ENCODE results near the gene POM121L2.

Gene POM121L2

GRCh38 chr6:27303613-27304272, 8.3 kb downstream of the POM121L2 start:
- TF ChIP-seq EP300 (IDR thresholded peaks at IDR 0.05; ENCODE audit: borderline replicate concordance): no peak
- TF ChIP-seq TAF1 (IDR thresholded peaks at IDR 0.05; ENCODE audit: low read depth): no peak
- TF ChIP-seq CEBPB (IDR thresholded peaks at IDR 0.05): no peak
- TF ChIP-seq YY1 (IDR thresholded peaks at IDR 0.05; ENCODE audit: low read depth): no peak
- TF ChIP-seq, protein P1, sequence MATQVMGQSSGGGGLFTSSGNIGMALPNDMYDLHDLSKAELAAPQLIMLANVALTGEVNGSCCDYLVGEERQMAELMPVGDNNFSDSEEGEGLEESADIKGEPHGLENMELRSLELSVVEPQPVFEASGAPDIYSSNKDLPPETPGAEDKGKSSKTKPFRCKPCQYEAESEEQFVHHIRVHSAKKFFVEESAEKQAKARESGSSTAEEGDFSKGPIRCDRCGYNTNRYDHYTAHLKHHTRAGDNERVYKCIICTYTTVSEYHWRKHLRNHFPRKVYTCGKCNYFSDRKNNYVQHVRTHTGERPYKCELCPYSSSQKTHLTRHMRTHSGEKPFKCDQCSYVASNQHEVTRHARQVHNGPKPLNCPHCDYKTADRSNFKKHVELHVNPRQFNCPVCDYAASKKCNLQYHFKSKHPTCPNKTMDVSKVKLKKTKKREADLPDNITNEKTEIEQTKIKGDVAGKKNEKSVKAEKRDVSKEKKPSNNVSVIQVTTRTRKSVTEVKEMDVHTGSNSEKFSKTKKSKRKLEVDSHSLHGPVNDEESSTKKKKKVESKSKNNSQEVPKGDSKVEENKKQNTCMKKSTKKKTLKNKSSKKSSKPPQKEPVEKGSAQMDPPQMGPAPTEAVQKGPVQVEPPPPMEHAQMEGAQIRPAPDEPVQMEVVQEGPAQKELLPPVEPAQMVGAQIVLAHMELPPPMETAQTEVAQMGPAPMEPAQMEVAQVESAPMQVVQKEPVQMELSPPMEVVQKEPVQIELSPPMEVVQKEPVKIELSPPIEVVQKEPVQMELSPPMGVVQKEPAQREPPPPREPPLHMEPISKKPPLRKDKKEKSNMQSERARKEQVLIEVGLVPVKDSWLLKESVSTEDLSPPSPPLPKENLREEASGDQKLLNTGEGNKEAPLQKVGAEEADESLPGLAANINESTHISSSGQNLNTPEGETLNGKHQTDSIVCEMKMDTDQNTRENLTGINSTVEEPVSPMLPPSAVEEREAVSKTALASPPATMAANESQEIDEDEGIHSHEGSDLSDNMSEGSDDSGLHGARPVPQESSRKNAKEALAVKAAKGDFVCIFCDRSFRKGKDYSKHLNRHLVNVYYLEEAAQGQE (IDR thresholded peaks at IDR 0.05; ENCODE audit: low read depth): no peak

DNA sequence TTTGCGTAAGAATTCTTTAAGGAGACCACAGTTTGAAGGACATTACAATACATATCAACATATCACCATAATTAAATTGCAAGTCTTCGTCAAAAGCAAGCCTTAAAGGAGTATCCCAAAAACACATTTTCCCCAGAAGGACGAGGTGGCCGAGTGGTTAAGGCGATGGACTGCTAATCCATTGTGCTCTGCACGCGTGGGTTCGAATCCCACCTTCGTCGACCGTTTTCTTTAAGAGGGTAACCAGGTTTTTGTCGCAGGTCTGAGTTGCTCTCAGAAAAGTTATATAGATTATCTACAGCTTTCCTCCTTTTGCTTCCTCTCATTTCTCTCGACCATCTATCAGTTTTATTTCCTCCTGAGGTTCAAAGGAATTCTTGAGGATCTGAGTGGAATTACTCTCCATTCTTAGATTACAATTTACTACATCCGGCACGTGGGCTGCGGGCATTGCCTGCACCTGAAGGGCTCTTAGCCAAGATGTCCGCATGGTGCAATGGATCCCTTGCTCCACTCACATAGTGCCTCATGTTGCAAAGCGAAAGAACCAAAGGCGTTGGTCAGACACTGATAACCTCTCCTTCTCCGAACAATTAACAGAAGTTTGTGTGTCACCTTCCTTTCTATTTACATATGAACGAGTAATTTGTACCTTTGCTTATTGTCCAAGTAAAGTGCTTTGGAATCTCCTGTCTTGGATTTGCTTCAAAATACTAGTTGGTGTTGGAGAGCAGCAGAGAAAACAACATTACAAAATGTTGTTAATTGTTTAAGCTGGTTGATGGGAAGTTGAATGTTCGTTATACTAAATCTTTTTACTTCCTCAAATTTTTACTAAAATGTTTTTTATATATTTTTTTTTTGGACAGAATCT, 14.0 kb downstream of the POM121L2 start:
- TF ChIP-seq USF1 (IDR thresholded peaks at IDR 0.05) (peak; percentile 34; the same call in 1 of the 2 replicates), EP300 (IDR thresholded peaks at IDR 0.05; ENCODE audit: borderline replicate concordance) (no peak), FOXM1 (IDR thresholded peaks at IDR 0.05; ENCODE audit: borderline replicate concordance, low read depth) (no peak), ZBTB7A (IDR thresholded peaks at IDR 0.05; ENCODE audit: low read depth) (no peak), TCF12 (IDR thresholded peaks at IDR 0.05; ENCODE audit: low read depth) (no peak), CEBPB (IDR thresholded peaks at IDR 0.05) (0 out of 2 replicates have a peak, but pooled peaks have one; percentile 27), TAF1 (IDR thresholded peaks at IDR 0.05; ENCODE audit: low read depth) (no peak), CREB1 (IDR thresholded peaks at IDR 0.05; ENCODE audit: low read depth) (no peak), TEAD4 (IDR thresholded peaks at IDR 0.05) (peak; percentile 91), YY1 (IDR thresholded peaks at IDR 0.05; ENCODE audit: low read depth) (0 out of 2 replicates have a peak, but pooled peaks have one; percentile 10), EGR1 (IDR thresholded peaks at IDR 0.05) (no peak), RAD21 (IDR thresholded peaks at IDR 0.05; ENCODE audit: low read depth) (no peak), NFIC (IDR thresholded peaks at IDR 0.05) (no peak)
- TF ChIP-seq, protein P2, sequence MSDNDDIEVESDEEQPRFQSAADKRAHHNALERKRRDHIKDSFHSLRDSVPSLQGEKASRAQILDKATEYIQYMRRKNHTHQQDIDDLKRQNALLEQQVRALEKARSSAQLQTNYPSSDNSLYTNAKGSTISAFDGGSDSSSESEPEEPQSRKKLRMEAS (IDR thresholded peaks at IDR 0.05): peak; percentile 34; the same call in 1 of the 2 replicates
- TF ChIP-seq, protein P1 (IDR thresholded peaks at IDR 0.05; ENCODE audit: low read depth): no peak

DNA sequence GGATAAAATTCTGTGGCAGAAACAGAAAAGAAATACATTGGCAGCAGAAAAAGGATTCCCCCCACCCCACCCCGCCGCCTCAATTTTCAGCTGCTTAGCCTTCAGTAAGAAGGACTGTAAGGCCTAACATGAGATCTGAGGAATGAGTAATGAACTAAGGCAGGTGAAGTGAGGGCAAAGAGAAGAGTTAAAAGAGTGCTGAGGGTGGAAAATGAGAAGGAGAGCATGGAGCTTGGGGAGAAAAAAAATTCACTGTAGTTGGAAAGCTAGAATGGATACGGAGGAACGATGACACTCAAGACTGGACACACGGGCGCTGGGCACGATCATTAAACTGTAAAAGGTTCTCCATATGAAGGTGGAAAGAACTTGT, 14.6 kb downstream of the POM121L2 start:
- TF ChIP-seq TCF12 (IDR thresholded peaks at IDR 0.05; ENCODE audit: low read depth): no peak
- TF ChIP-seq TAF1 (IDR thresholded peaks at IDR 0.05; ENCODE audit: low read depth): no peak
- no peak for TF ChIP-seq ZBTB7A (IDR thresholded peaks at IDR 0.05; ENCODE audit: low read depth)
- no peak for TF ChIP-seq YY1 (IDR thresholded peaks at IDR 0.05; ENCODE audit: low read depth)
- no peak for TF ChIP-seq NFIC (IDR thresholded peaks at IDR 0.05)
- TF ChIP-seq, protein P1 (IDR thresholded peaks at IDR 0.05; ENCODE audit: low read depth): no peak
- TF ChIP-seq EGR1 (IDR thresholded peaks at IDR 0.05): no peak
- no peak for TF ChIP-seq USF1 (IDR thresholded peaks at IDR 0.05)
- TF ChIP-seq RAD21 (IDR thresholded peaks at IDR 0.05; ENCODE audit: low read depth): no peak
- no peak for TF ChIP-seq CREB1 (IDR thresholded peaks at IDR 0.05; ENCODE audit: low read depth)
- TF ChIP-seq, protein P2 (IDR thresholded peaks at IDR 0.05): no peak
- no peak for TF ChIP-seq FOXM1 (IDR thresholded peaks at IDR 0.05; ENCODE audit: borderline replicate concordance, low read depth)
- no peak for TF ChIP-seq TEAD4 (IDR thresholded peaks at IDR 0.05)
- no peak for TF ChIP-seq CEBPB (IDR thresholded peaks at IDR 0.05)
